ENCODE data around the gene VAV1. TPM values are rescaled to one million over a fixed set of nuclear protein-coding genes. Genes with fewer than 3 reads are reported as not detected.
"Not testable (repeated sequence)": the region's sequence is repeated elsewhere in the genome, so short reads cannot be mapped to it uniquely, and the experiment has no call there.

Gene VAV1
- polyA plus RNA-seq, 1 experiment, result not detected

DNA sequence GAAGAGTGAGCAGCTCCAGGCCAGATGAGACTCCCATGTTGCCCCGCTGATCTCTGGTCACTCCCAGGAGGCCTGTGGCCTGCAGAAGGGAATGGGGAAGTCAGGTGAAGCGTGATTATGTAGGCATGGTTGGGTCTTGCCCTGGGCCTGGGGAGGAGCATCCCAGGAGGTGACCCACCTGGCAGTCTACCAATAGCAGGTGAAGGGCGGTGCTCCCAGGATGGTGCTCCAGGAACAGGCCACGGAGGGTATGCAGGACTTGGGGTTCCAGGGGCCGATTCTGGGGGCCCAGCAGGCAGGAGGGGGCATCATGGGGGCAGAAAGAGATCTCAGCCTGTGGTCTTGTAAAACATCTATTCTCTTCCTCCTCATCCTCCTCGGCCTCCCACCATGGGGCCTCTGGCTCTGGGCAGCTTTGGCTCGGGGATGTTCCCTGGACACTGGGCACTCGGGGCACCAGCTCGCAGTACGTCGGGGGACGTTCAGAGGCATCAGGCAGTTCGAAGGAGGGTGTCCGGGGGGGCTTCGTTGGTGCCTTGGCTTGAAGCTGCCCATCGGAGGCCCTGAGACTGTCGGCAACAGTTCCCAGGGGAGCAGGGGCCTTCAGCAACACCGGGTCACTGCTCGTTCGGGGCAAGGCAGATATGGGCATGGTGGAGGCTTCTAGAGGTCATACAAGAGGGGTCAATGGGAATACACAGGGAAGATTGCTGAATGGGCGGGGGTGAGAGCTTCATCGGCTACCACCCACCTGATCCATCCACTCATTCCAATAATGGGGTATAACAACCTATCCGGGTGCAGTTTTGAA, 17.6 kb upstream of the VAV1 start:
- TF ChIP-seq CTCF (IDR thresholded peaks at IDR 0.05; ENCODE audit: insufficient read depth, low read depth, low read length), result no peak
- no peak overlapping the region for H3K4me3 ChIP-seq (ENCODE audit: low read depth, low read length)
- POLR2A ChIA-PET, result no interaction called here
- CTCF ChIA-PET, result interaction anchor here (0.9 kb wide), 1 partner anchor 12 kb away, joined by 3 read pairs; no protein-coding TSS in a partner anchor
- no peaks in the 10 kb centered on the region for H3K27me3 ChIP-seq (ENCODE audit: control insufficient read depth, insufficient read depth, low read length)
- DNase-seq (ENCODE audit: low read depth), result no peak
- H3K36me3 ChIP-seq (ENCODE audit: control insufficient read depth, insufficient read depth, low read length), result peaks cover 16% of the 10 kb centered on the region

- TF ChIP-seq CTCF (IDR thresholded peaks at IDR 0.05; ENCODE audit: insufficient read depth, low read depth, low read length), result no peak
- Histone ChIP-seq H3K36me3 (ENCODE audit: control insufficient read depth, insufficient read depth, low read length) (no peaks in the 10 kb centered on the region), H3K4me3 (ENCODE audit: low read depth, low read length) (no peak overlapping the region), H3K27me3 (ENCODE audit: control insufficient read depth, insufficient read depth, low read length) (no peaks in the 10 kb centered on the region)
- ChIA-PET CTCF (interaction anchor here (2.1 kb wide), 1 partner anchor 12 kb away, joined by 5 read pairs; no protein-coding TSS in a partner anchor), POLR2A (no interaction called here)
- no peak for DNase-seq (ENCODE audit: low read depth)
Observed at GRCh38 chr19:6760606-6761005, 11.9 kb upstream of the VAV1 start.

DNA sequence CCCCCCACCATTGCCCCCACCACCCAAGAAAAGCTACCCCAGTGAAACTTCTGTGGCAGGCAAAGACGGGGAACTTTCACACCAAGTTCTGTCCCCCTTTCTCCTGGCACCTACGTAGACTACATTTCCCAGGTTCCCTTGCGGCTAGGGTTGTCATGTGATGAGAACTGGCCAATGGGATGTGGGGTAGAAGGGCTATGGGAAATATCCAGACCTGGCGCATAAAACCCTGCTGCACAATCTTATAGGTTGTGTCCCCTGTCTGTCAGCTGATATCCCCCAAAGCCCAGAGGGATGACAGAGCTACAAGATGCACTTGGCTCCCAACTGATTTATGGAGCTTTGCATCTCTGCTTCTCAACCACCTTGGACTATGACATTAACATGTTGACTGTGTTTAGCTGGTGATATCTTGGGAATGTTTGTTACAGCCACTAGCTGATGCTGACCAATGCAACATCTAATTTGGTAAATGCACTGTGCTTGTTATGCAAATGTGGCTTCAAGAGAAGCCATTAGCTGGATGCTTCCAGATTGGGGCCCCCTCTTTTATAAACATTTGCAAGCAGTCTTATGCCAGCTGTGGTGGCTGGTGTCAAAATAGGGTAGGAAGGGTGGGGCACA, 11.3 kb upstream of the VAV1 start:
- Histone ChIP-seq H3K36me3 (ENCODE audit: control insufficient read depth, insufficient read depth, low read length) (no peaks in the 10 kb centered on the region), H3K4me3 (ENCODE audit: low read depth, low read length) (no peak overlapping the region), H3K27me3 (ENCODE audit: control insufficient read depth, insufficient read depth, low read length) (peaks cover 1% of the 10 kb centered on the region; the same call in 1 of the 2 replicates)
- no peak for DNase-seq (ENCODE audit: low read depth)
- POLR2A ChIA-PET, result no interaction called here
- CTCF ChIA-PET, result interaction anchor here (2.1 kb wide), 1 partner anchor 13 kb away, joined by 5 read pairs; no protein-coding TSS in a partner anchor
- no peak for TF ChIP-seq CTCF (IDR thresholded peaks at IDR 0.05; ENCODE audit: insufficient read depth, low read depth, low read length)

- H3K36me3 ChIP-seq (ENCODE audit: control insufficient read depth, insufficient read depth, low read length); H3K4me3 ChIP-seq (ENCODE audit: low read depth, low read length); POLR2A ChIA-PET; H3K27me3 ChIP-seq (ENCODE audit: control insufficient read depth, insufficient read depth, low read length); DNase-seq (ENCODE audit: low read depth): not testable (repeated sequence)
- CTCF ChIA-PET, result interaction anchor here (0.6 to 2.1 kb wide), 3 partner anchors 14 to 43 kb away, joined by 3 to 5 read pairs (median 4); no protein-coding TSS in a partner anchor
Observed at GRCh38 chr19:6762253-6762797, 10.2 kb upstream of the VAV1 start.

DNA sequence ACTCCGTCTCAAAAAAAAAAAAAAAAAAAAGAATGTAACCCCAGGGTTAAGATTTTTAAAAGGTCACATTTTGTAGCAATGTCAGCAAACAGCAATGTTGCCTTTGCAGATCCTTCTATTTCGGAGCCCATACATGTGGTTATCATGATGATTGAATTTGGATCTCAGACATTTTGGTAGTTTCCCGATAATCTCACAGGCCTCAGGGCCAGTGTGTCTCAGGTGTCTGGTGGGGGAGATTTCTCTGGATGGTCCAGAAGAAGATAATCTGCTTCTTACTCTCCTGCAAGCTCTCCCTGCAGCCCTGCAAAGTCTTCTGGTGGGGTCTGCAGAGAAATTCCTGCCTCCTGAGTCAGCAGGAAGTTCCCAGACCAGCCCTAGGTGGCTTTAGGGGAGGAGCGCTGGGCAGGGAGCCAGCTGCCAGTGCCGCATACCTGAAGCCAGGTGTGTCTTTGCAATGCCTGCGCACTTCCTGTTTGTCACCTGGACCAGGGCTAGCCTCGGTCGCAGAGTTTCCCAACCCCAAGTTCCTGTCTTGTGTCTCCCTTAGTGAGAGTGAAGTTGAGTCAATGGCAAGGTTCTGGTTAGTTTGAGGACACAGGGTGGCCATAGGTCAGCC, 6.7 kb upstream of the VAV1 start:
- no peak for TF ChIP-seq CTCF (IDR thresholded peaks at IDR 0.05; ENCODE audit: insufficient read depth, low read depth, low read length)
- Histone ChIP-seq H3K4me3 (ENCODE audit: low read depth, low read length) (no peak overlapping the region), H3K27me3 (ENCODE audit: control insufficient read depth, insufficient read depth, low read length) (peaks cover 6% of the 10 kb centered on the region), H3K36me3 (ENCODE audit: control insufficient read depth, insufficient read depth, low read length) (no peaks in the 10 kb centered on the region)
- POLR2A ChIA-PET, result no interaction called here
- DNase-seq (ENCODE audit: low read depth), result no peak
- CTCF ChIA-PET, result no interaction called here

Measured in BJ (cell line).